ENCODE results near the gene CRB1. TPM values are rescaled to one million over a fixed set of nuclear protein-coding genes. Genes with fewer than 3 reads are reported as not detected.

Gene CRB1
- total RNA-seq, 1 donor: under 0.01 TPM

GRCh38 chr1:197285526-197286205 is 17.6 kb downstream of the CRB1 start:
- H3K4me3 ChIP-seq (ENCODE audit: low read depth, low read length): no peak overlapping the region
- no peak for TF ChIP-seq CTCF (IDR thresholded peaks at IDR 0.05; ENCODE audit: insufficient read depth, low read depth, low read length)
- DNase-seq (ENCODE audit: low read depth): no peak

GRCh38 chr1:197286634-197287033 is 18.6 kb downstream of the CRB1 start:
- H3K4me3 ChIP-seq (ENCODE audit: low read depth, low read length): no peak overlapping the region
- no peak for TF ChIP-seq CTCF (IDR thresholded peaks at IDR 0.05; ENCODE audit: insufficient read depth, low read depth, low read length)
- no peak for DNase-seq (ENCODE audit: low read depth)

- no peak for TF ChIP-seq CTCF (IDR thresholded peaks at IDR 0.05; ENCODE audit: insufficient read depth, low read depth, low read length)
- DNase-seq (ENCODE audit: low read depth): no peak
- H3K4me3 ChIP-seq (ENCODE audit: low read depth, low read length): no peak overlapping the region
Observed at GRCh38 chr1:197287863-197288262, 19.8 kb downstream of the CRB1 start.

GRCh38 chr1:197302775-197303174 is 34.7 kb downstream of the CRB1 start:
- H3K4me3 ChIP-seq (ENCODE audit: low read depth, low read length): no peak overlapping the region
- TF ChIP-seq CTCF (IDR thresholded peaks at IDR 0.05; ENCODE audit: insufficient read depth, low read depth, low read length): no peak
- no peak for DNase-seq (ENCODE audit: low read depth)

- no peak for TF ChIP-seq CTCF (IDR thresholded peaks at IDR 0.05; ENCODE audit: insufficient read depth, low read depth, low read length)
- H3K4me3 ChIP-seq (ENCODE audit: low read depth, low read length): no peak overlapping the region
- no peak for DNase-seq (ENCODE audit: low read depth)
Observed at GRCh38 chr1:197303463-197303862, 35.4 kb downstream of the CRB1 start.

- H3K4me3 ChIP-seq (ENCODE audit: low read depth, low read length): no peak overlapping the region
- DNase-seq (ENCODE audit: low read depth): no peak
- TF ChIP-seq CTCF (IDR thresholded peaks at IDR 0.05; ENCODE audit: insufficient read depth, low read depth, low read length): no peak
Observed at GRCh38 chr1:197304638-197305200, 36.7 kb downstream of the CRB1 start.

GRCh38 chr1:197305925-197306324 is 37.9 kb downstream of the CRB1 start:
- no peak for TF ChIP-seq CTCF (IDR thresholded peaks at IDR 0.05; ENCODE audit: insufficient read depth, low read depth, low read length)
- no peak for DNase-seq (ENCODE audit: low read depth)
- no peak overlapping the region for H3K4me3 ChIP-seq (ENCODE audit: low read depth, low read length)
